GM23338 (cell line): ENCODE data around the gene CEP55. TPM values are rescaled to one million over a fixed set of nuclear protein-coding genes. Genes with fewer than 3 reads are reported as not detected.

Source experiments
- CREB1 ChIP-seq: fragments of 250-450 bp; sonication (Bioruptor Pico); IDR thresholded peaks from 2 replicates; pipeline ENCODE4 v1.5.0; 2020; ENCODE audit warnings: low read depth, mild to moderate bottlenecking, moderate library complexity
- EZH2 ChIP-seq: fragments of 200-600 bp; sonication (generic); IDR thresholded peaks from one replicate; pipeline ENCODE4 v1.8.0; 2017; ENCODE audit warnings: antibody characterized with exemption, mild to moderate bottlenecking, low read depth; ENCODE audit not compliant: unreplicated experiment
- EZH2phosphoT487 ChIP-seq: fragments of 200-600 bp; sonication (generic); IDR thresholded peaks from one replicate; pipeline ENCODE4 v1.8.1; 2018; ENCODE audit warnings: antibody characterized with exemption; ENCODE audit not compliant: unreplicated experiment
- JUNB ChIP-seq: IDR thresholded peaks from one replicate; pipeline ENCODE4 v1.6.1; 2016; ENCODE audit warnings: antibody characterized with exemption; ENCODE audit not compliant: unreplicated experiment
- NANOG ChIP-seq: IDR thresholded peaks from 2 replicates; pipeline ENCODE4 v1.6.1; 2016; ENCODE audit warnings: antibody characterized with exemption, borderline replicate concordance
- STAT1 ChIP-seq: IDR thresholded peaks from one replicate; pipeline ENCODE4 v1.6.1; 2016; ENCODE audit warnings: antibody characterized with exemption; ENCODE audit not compliant: unreplicated experiment
- polyA plus RNA-seq: library from polyadenylated mRNA; unstranded; fragments of >200 nt; fragmentation: Nextera tagmentation; extraction: Ambion mirVana; gene quantifications from 2 replicates; pipeline ENCODE4 v1.2.1, GENCODE V29; 2016
- total RNA-seq: library from RNA; depleted of rRNA; stranded (reverse); fragments of >200 nt; shearing (Covaris generic); gene quantifications from 2 replicates; pipeline ENCODE4 v1.2.3, GENCODE V29; 2014
- TF ChIP-seq, protein P1 (sequence below): fragments of 250-450 bp; sonication (Bioruptor Pico); IDR thresholded peaks from 2 replicates; pipeline ENCODE4 v1.5.0; 2020; ENCODE audit warnings: mild to moderate bottlenecking, moderate library complexity
- TF ChIP-seq, protein P2 (sequence below): IDR thresholded peaks from 2 replicates; pipeline ENCODE4 v1.6.1; 2016; ENCODE audit warnings: antibody characterized with exemption
- TF ChIP-seq, protein P3 (sequence below): IDR thresholded peaks from one replicate; pipeline ENCODE4 v1.6.1; 2018; ENCODE audit warnings: antibody characterized with exemption; ENCODE audit not compliant: unreplicated experiment

Gene CEP55
- total and polyA plus RNA-seq, 2 experiments from 2014 or later, result 12.4 to 22.4 TPM

DNA sequence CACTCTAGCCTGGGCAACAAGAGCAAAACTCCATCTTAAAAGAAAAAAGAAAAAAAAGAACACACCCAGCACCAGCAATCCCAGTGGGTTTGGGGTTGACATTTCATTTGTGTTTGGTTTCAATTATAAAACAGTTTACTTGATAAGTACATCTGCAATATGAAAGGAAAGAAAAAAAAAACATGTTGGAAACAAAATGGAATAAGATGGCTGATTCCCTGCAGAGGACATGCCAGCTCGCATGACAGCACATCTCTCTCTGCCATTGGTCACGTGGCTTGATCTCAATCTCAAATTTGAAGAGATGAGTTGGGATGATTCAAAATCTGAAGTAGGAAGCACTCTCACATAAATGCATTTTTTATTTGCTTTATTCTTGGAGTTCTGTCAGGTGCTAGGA, 42.3 kb upstream of the CEP55 start (continued):
- TF ChIP-seq, protein P1, sequence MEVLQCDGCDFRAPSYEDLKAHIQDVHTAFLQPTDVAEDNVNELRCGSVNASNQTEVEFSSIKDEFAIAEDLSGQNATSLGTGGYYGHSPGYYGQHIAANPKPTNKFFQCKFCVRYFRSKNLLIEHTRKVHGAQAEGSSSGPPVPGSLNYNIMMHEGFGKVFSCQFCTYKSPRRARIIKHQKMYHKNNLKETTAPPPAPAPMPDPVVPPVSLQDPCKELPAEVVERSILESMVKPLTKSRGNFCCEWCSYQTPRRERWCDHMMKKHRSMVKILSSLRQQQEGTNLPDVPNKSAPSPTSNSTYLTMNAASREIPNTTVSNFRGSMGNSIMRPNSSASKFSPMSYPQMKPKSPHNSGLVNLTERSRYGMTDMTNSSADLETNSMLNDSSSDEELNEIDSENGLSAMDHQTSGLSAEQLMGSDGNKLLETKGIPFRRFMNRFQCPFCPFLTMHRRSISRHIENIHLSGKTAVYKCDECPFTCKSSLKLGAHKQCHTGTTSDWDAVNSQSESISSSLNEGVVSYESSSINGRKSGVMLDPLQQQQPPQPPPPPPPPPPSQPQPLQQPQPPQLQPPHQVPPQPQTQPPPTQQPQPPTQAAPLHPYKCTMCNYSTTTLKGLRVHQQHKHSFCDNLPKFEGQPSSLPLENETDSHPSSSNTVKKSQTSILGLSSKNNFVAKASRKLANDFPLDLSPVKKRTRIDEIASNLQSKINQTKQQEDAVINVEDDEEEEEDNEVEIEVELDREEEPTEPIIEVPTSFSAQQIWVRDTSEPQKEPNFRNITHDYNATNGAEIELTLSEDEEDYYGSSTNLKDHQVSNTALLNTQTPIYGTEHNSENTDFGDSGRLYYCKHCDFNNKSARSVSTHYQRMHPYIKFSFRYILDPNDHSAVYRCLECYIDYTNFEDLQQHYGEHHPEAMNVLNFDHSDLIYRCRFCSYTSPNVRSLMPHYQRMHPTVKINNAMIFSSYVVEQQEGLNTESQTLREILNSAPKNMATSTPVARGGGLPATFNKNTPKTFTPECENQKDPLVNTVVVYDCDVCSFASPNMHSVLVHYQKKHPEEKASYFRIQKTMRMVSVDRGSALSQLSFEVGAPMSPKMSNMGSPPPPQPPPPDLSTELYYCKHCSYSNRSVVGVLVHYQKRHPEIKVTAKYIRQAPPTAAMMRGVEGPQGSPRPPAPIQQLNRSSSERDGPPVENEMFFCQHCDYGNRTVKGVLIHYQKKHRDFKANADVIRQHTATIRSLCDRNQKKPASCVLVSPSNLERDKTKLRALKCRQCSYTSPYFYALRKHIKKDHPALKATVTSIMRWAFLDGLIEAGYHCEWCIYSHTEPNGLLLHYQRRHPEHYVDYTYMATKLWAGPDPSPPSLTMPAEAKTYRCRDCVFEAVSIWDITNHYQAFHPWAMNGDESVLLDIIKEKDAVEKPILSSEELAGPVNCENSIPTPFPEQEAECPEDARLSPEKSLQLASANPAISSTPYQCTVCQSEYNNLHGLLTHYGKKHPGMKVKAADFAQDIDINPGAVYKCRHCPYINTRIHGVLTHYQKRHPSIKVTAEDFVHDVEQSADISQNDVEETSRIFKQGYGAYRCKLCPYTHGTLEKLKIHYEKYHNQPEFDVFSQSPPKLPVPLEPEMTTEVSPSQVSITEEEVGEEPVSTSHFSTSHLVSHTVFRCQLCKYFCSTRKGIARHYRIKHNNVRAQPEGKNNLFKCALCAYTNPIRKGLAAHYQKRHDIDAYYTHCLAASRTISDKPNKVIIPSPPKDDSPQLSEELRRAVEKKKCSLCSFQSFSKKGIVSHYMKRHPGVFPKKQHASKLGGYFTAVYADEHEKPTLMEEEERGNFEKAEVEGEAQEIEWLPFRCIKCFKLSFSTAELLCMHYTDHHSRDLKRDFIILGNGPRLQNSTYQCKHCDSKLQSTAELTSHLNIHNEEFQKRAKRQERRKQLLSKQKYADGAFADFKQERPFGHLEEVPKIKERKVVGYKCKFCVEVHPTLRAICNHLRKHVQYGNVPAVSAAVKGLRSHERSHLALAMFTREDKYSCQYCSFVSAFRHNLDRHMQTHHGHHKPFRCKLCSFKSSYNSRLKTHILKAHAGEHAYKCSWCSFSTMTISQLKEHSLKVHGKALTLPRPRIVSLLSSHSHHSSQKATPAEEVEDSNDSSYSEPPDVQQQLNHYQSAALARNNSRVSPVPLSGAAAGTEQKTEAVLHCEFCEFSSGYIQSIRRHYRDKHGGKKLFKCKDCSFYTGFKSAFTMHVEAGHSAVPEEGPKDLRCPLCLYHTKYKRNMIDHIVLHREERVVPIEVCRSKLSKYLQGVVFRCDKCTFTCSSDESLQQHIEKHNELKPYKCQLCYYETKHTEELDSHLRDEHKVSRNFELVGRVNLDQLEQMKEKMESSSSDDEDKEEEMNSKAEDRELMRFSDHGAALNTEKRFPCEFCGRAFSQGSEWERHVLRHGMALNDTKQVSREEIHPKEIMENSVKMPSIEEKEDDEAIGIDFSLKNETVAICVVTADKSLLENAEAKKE (CRISPR knock-in tag), result no peak
- no peak for TF ChIP-seq NANOG
- TF ChIP-seq CREB1 (CRISPR knock-in tag), result no peak
- TF ChIP-seq, protein P2, sequence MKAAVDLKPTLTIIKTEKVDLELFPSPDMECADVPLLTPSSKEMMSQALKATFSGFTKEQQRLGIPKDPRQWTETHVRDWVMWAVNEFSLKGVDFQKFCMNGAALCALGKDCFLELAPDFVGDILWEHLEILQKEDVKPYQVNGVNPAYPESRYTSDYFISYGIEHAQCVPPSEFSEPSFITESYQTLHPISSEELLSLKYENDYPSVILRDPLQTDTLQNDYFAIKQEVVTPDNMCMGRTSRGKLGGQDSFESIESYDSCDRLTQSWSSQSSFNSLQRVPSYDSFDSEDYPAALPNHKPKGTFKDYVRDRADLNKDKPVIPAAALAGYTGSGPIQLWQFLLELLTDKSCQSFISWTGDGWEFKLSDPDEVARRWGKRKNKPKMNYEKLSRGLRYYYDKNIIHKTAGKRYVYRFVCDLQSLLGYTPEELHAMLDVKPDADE, result no peak
- no peak for TF ChIP-seq EZH2
- no peak for TF ChIP-seq EZH2phosphoT487
- TF ChIP-seq, protein P3, sequence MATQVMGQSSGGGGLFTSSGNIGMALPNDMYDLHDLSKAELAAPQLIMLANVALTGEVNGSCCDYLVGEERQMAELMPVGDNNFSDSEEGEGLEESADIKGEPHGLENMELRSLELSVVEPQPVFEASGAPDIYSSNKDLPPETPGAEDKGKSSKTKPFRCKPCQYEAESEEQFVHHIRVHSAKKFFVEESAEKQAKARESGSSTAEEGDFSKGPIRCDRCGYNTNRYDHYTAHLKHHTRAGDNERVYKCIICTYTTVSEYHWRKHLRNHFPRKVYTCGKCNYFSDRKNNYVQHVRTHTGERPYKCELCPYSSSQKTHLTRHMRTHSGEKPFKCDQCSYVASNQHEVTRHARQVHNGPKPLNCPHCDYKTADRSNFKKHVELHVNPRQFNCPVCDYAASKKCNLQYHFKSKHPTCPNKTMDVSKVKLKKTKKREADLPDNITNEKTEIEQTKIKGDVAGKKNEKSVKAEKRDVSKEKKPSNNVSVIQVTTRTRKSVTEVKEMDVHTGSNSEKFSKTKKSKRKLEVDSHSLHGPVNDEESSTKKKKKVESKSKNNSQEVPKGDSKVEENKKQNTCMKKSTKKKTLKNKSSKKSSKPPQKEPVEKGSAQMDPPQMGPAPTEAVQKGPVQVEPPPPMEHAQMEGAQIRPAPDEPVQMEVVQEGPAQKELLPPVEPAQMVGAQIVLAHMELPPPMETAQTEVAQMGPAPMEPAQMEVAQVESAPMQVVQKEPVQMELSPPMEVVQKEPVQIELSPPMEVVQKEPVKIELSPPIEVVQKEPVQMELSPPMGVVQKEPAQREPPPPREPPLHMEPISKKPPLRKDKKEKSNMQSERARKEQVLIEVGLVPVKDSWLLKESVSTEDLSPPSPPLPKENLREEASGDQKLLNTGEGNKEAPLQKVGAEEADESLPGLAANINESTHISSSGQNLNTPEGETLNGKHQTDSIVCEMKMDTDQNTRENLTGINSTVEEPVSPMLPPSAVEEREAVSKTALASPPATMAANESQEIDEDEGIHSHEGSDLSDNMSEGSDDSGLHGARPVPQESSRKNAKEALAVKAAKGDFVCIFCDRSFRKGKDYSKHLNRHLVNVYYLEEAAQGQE, result no peak
- no peak for TF ChIP-seq STAT1
- no peak for TF ChIP-seq JUNB
